Measurements from ENCODE around the gene TM9SF4.
"Not testable (repeated sequence)": the region's sequence is repeated elsewhere in the genome, so short reads cannot be mapped to it uniquely, and the experiment has no call there.

- not testable (repeated sequence) for TF ChIP-seq POLR2AphosphoS5 (IDR thresholded peaks at IDR 0.05); POLR2A (IDR thresholded peaks at IDR 0.05); CTCF (IDR thresholded peaks at IDR 0.05); EP300 (IDR thresholded peaks at IDR 0.05; ENCODE audit: low read depth)
Measured at GRCh38 chr20:32193336-32193735, 83.8 kb downstream of the TM9SF4 start.

Measured in transverse colon (tissue), 4 donors.